ENCODE measurements around the gene ZSWIM5.
"Not testable (repeated sequence)": the region's sequence is repeated elsewhere in the genome, so short reads cannot be mapped to it uniquely, and the experiment has no call there.

Gene ZSWIM5

DNA sequence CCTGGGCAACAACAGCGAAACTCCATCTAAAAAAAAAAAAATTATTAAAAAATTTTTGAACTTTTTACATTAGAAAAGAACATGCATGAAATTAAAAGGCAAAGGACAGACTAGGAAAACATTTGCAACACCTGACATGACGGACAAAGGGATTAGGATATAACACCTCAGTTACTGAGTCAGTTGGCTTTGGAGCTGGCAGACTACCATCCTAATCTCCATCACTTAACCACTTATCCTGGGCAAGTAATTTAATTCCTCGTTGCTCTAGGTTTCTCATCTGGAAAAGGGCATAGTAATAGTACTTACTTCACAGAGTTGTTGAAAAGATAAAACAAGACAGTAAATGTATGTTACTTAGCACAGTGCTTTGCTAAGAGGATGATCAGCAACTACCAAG lies 207.2 kb downstream of the ZSWIM5 start:
- DNase-seq, result no peak

- no peak for DNase-seq
Measured at GRCh38 chr1:44995467-44996238, 210.8 kb downstream of the ZSWIM5 start.

DNA sequence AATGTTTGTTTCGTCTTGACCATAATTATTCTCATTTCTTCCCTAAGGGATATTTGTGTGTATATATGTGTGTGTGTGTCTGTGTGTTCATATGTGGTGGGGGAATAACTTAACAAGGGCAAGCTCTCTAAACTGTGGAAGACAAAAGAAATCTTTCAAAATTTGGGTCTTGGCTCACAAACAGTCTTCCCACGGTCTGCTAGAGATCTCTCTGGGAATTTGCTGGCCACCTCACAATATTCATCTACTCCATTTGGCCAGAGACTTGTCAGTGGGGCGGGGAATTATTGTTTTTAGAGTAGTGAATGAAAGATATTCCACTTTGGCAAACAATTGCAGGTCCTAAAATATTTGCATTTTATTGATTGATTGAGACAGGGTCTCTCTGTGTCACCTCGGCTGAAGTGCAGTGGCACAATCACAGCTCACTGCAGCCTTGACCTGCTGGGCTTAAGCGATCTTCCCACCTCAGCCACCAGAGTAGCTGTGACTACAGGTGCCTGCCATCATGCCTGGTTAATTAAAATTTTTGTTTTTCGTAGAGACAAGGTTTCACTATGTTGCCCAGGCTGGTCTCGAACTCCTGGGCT lies 212.0 kb downstream of the ZSWIM5 start:
- DNase-seq, result no peak

- no peak for DNase-seq
Measured at GRCh38 chr1:44988531-44989156, 217.8 kb downstream of the ZSWIM5 start.

DNA sequence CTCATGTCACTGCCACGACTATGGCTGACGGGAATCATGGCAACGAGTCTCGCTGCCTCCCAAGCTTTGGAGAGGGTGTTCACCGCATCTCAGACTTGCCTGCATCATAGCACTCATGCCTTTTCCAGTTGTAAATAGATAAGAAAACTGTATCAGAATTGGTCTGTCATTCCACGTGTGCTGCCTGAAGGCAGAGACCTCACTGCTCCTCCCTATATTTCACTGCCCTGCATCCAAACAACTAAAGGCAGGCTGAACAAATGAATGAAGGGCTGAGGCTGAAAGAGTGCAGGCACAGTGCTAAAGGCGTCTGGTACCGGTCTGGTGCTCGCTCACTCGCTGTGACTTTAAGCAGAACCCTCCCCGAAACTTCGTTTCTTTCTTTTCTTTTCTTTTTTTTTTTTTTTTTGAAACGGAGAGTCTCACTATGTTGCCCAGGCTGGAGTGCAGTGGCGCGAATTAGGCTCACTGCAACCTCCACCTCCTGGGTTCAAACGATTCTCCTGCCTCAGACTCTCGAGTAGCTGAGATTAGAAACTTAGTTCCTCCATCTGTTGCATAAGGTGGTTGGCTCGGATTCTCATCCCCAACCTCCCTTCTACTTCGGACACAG lies 220.6 kb downstream of the ZSWIM5 start:
- DNase-seq, result no peak

DNA sequence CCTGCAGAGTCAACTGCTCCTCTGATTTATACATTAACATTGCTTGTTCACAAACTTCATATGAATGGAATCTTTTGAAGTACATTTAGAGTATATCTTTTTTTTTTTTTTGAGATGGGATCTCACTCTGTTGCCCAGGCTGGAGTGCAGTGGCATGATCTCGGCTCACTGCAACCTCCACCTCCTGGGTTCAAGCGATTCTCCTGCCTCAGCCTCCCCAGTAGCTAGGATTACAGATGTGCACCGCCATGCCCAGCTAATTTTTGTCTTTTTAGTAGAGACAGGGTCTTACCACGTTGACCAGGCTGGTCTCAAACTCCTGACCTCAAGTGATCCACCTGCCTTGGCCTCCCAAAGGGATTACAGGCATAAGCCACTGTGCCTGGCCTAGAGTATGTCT lies 229.0 kb downstream of the ZSWIM5 start:
- DNase-seq, result not testable (repeated sequence)

DNA sequence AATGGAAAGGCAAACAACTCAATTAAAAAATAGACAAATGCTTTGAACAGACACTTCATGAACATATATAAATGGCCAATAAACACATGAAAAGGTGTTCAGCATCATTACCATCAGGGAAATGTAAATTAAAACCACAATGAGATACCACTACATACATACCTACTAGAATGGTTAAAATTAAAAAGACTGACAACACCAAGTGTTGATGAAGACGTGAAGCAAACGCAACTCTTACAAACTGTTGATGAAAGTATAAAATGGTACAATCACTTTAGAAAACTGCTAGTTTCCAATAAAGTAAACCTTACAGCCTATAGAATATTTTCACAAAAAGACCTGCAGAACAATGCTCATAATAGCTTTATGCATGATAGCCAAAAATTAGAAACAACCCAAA lies 230.2 kb downstream of the ZSWIM5 start:
- no peak for DNase-seq

GRCh38 chr1:44973645-44974044 lies 232.8 kb downstream of the ZSWIM5 start:
- DNase-seq, result no peak

DNA sequence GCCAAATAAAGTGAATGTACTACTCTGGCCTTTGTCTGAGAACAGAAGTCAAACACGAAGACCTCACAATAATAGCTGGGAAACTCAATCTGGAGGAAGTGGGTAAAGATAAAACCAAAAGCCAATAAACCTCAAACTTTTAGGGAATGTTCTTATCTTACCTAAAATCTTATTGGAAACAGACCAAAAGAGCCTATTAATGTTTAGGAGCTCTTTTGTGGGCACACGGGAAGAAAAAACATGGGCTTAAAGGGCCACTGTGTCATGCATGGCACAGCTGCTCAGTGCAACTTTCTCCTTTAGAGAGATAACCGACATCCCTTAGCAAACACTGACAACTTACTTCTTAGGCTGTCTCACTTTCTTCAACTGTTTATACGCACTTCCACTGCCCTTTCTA lies 236.1 kb downstream of the ZSWIM5 start:
- DNase-seq, result no peak

Measured in NK-92 treated with Interleukin-12 subunit alpha and Interleukin-12 subunit beta, amount 100 ng/mL, for 24 hours (cell line).